K562 (cell line): ENCODE data around the gene GFOD1. TPM values are rescaled to one million over a fixed set of nuclear protein-coding genes. Genes with fewer than 3 reads are reported as not detected.

ENCODE experiments used
- ATF7 ChIP-seq: fragments of 450-650 bp; IDR thresholded peaks from 2 replicates; pipeline ENCODE4 v1.7.1; 2014; ENCODE audit warnings: mild to moderate bottlenecking, moderate library complexity
- CBX2 ChIP-seq: fragments of 200-600 bp; sonication (generic); IDR thresholded peaks from one replicate; pipeline ENCODE4 v1.6.1; 2012; ENCODE audit warnings: mild to moderate bottlenecking, low read length, inconsistent platforms; ENCODE audit not compliant: insufficient read depth, poor library complexity, severe bottlenecking
- COPS2 ChIP-seq: fragments of 450-650 bp; conservative IDR thresholded peaks from 2 replicates; pipeline ENCODE4 v1.6.1; 2016; ENCODE audit warnings: mild to moderate bottlenecking, moderate library complexity
- CREB5 ChIP-seq: fragments of 250-450 bp; sonication (Bioruptor Pico); IDR thresholded peaks from 2 replicates; pipeline ENCODE4 v1.5.0; 2020; ENCODE audit warnings: mild to moderate bottlenecking
- E2F8 ChIP-seq: fragments of 450-650 bp; IDR thresholded peaks from 2 replicates; pipeline ENCODE4 v1.7.1; 2018; ENCODE audit warnings: mild to moderate bottlenecking, low read depth; ENCODE audit not compliant: partially characterized antibody
- ETV5 ChIP-seq: sonication (generic); formaldehyde crosslinking; IDR thresholded peaks from 2 replicates; pipeline ENCODE4 v1.4.0; 2020; ENCODE audit warnings: low read depth, mild to moderate bottlenecking, missing genetic modification reagents
- FIP1L1 ChIP-seq: fragments of 200-400 bp; formaldehyde crosslinking; IDR thresholded peaks from 2 replicates; pipeline ENCODE4 v1.6.1; 2018; ENCODE audit warnings: mild to moderate bottlenecking, low read depth, low read length; ENCODE audit not compliant: poor library complexity, severe bottlenecking
- FOXM1 ChIP-seq, 2 experiments: fragments of 450-650 bp in 1 of 2; sonication (generic) in 1 of 2; formaldehyde crosslinking in 1 of 2; IDR thresholded peaks; 2 replicates each; pipeline versions ENCODE4 v1.6.1 to v1.9.0; 2017 to 2022; ENCODE audit warnings: low read depth in 2 of 2, mild to moderate bottlenecking in 2 of 2, missing genetic modification reagents in 1 of 2, moderate library complexity in 1 of 2
- MYNN ChIP-seq, 2 experiments: sonication (generic); formaldehyde crosslinking in 1 of 2; IDR thresholded peaks; 2 replicates each; pipeline versions ENCODE4 v1.5.0 to v1.6.1; 2016 to 2020; ENCODE audit warnings: antibody characterized with exemption in 1 of 2, missing genetic modification reagents in 1 of 2
- NR4A1 ChIP-seq, 2 experiments: fragments of 250-450 bp in 1 of 2; fragments of 450-650 bp in 1 of 2; sonication (Bioruptor Pico) in 1 of 2; IDR thresholded peaks; 2 replicates each; pipeline versions ENCODE4 v1.4.0 to v1.6.1; 2016 to 2020; ENCODE audit warnings: mild to moderate bottlenecking in 2 of 2, missing compliant biosample characterization in 1 of 2, missing genetic modification characterization in 1 of 2, moderate library complexity in 1 of 2
- PRDM10 ChIP-seq: fragments of 450-650 bp; IDR thresholded peaks from 2 replicates; pipeline ENCODE4 v1.6.1; 2018; ENCODE audit not compliant: partially characterized antibody
- SP1 ChIP-seq: sonication (generic); formaldehyde crosslinking; IDR thresholded peaks from 2 replicates; pipeline ENCODE4 v1.8.1; 2022; ENCODE audit warnings: mild to moderate bottlenecking, missing genetic modification reagents
- SRSF1 ChIP-seq: fragments of 200-400 bp; formaldehyde crosslinking; IDR thresholded peaks from 2 replicates; pipeline ENCODE4 v1.6.1; 2017; ENCODE audit warnings: mild to moderate bottlenecking, low read depth, low read length, moderate library complexity
- TCF3 ChIP-seq: sonication (generic); formaldehyde crosslinking; IDR thresholded peaks from 2 replicates; pipeline ENCODE4 v1.4.0; 2020; ENCODE audit warnings: mild to moderate bottlenecking, missing genetic modification reagents
- ZBTB33 ChIP-seq: sonication (generic); formaldehyde crosslinking; IDR thresholded peaks from 2 replicates; pipeline ENCODE4 v1.8.1; 2023; ENCODE audit warnings: mild to moderate bottlenecking, missing genetic modification reagents
- ZNF57 ChIP-seq: fragments of 450-650 bp; formaldehyde crosslinking; IDR thresholded peaks from 2 replicates; pipeline ENCODE4 v1.4.0; 2020; ENCODE audit warnings: mild to moderate bottlenecking, moderate library complexity
- polyA plus RNA-seq, 8 experiments: library from polyadenylated mRNA; depleted of rRNA in 4 of 8; stranded (reverse) in 5 of 8; unstranded in 3 of 8; fragments of >200 nt; fragmentation: Nextera tagmentation in 2 of 8; fragmentation: Illumina TruSeq in 1 of 8; extraction: Ambion mirVana in 2 of 8; extraction: Trizol in 1 of 8; gene quantifications; 2 replicates each; pipeline versions ENCODE4 v1.2.1 to v1.2.3, GENCODE V29; 2011 to 2014; ENCODE audit warnings: inconsistent platforms in 1 of 8, missing spikeins in 1 of 8
- total RNA-seq, 7 experiments: library from RNA; depleted of rRNA in 6 of 7; stranded (reverse); fragments of >200 nt in 6 of 7; fragmentation: Illumina TruSeq in 2 of 7; extraction: Trizol in 2 of 7; gene quantifications; 2 replicates each; pipeline versions ENCODE4 v1.2.1 to v1.2.3, GENCODE V29; 2011 to 2021; ENCODE audit warnings: low replicate concordance in 1 of 7

The GFOD1 gene
- total and polyA plus RNA-seq, 9 of the 15 experiments (the other 6 are each of a cell fraction or from before 2014, with no cell fraction given) = 3.8 to 12.0 (median 8.2) TPM

- no peak for TF ChIP-seq E2F8
- TF ChIP-seq ATF7 = no peak; the same call in 1 of the 2 replicates
- TF ChIP-seq FOXM1 (IDR thresholded peaks at IDR 0.05; ENCODE audit: low read depth) = peak; percentile 77; the same call in 1 of the 2 replicates
- no peak for TF ChIP-seq FOXM1 (CRISPR knock-in tag; IDR thresholded peaks at IDR 0.05; ENCODE audit: low read depth)
- TF ChIP-seq SP1 (CRISPR knock-in tag) = no peak
- no peak for TF ChIP-seq ZBTB33
- no peak for TF ChIP-seq FIP1L1
- TF ChIP-seq MYNN (IDR thresholded peaks at IDR 0.05) = peak; percentile 74
- no peak for TF ChIP-seq MYNN (CRISPR knock-in tag; IDR thresholded peaks at IDR 0.05)
- no peak for TF ChIP-seq CREB5 (CRISPR knock-in tag)
- no peak for TF ChIP-seq ETV5 (CRISPR knock-in tag)
- TF ChIP-seq TCF3 (CRISPR knock-in tag) = peak; percentile 91
- no peak for TF ChIP-seq SRSF1
- no peak for TF ChIP-seq NR4A1 (CRISPR knock-in tag; IDR thresholded peaks at IDR 0.05)
- 0 out of 2 replicates have a peak, but pooled peaks have one; percentile 39 for TF ChIP-seq NR4A1 (tag; IDR thresholded peaks at IDR 0.05)
- TF ChIP-seq COPS2 = no peak
- TF ChIP-seq PRDM10 = peak; percentile 92
- TF ChIP-seq ZNF57 (CRISPR knock-in tag) = no peak
- no peak for TF ChIP-seq CBX2
Measured at GRCh38 chr6:13319891-13320564, 167.4 kb downstream of the GFOD1 start (continued).
